ENCODE data around the gene CBLB.

Gene CBLB

GRCh38 chr3:105639131-105639530 lies 229.7 kb downstream of the CBLB start:
- H3K27me3 ChIP-seq (ENCODE audit: insufficient read depth, low read length) = no peaks in the 10 kb centered on the region
- H3K79me2 ChIP-seq (ENCODE audit: control insufficient read depth, insufficient read depth, low read length, unreplicated experiment) = no peaks in the 10 kb centered on the region
- no peak overlapping the region for H3K4me3 ChIP-seq (ENCODE audit: low read depth, low read length)
- no peak overlapping the region for H2AFZ ChIP-seq (ENCODE audit: low read length, unreplicated experiment)
- H3K4me1 ChIP-seq (ENCODE audit: control insufficient read depth, insufficient read depth, low read length, unreplicated experiment) = peaks cover 3% of the 10 kb centered on the region
- no peak overlapping the region for H3K27ac ChIP-seq (ENCODE audit: low read depth, low read length)
- no peaks in the 10 kb centered on the region for H3K36me3 ChIP-seq (ENCODE audit: insufficient read depth, low read length)

GRCh38 chr3:105634708-105635107 lies 234.1 kb downstream of the CBLB start:
- Histone ChIP-seq H3K4me1 (ENCODE audit: control insufficient read depth, insufficient read depth, low read length, unreplicated experiment) (no peaks in the 10 kb centered on the region), H3K4me3 (ENCODE audit: low read depth, low read length) (no peak overlapping the region), H3K36me3 (ENCODE audit: insufficient read depth, low read length) (no peaks in the 10 kb centered on the region), H3K27ac (ENCODE audit: low read depth, low read length) (no peak overlapping the region), H2AFZ (ENCODE audit: low read length, unreplicated experiment) (no peak overlapping the region), H3K79me2 (ENCODE audit: control insufficient read depth, insufficient read depth, low read length, unreplicated experiment) (no peaks in the 10 kb centered on the region), H3K27me3 (ENCODE audit: insufficient read depth, low read length) (no peaks in the 10 kb centered on the region)

GRCh38 chr3:105629718-105630117 lies 239.1 kb downstream of the CBLB start:
- no peak overlapping the region for H3K4me3 ChIP-seq (ENCODE audit: low read depth, low read length)
- H3K27me3 ChIP-seq (ENCODE audit: insufficient read depth, low read length) = no peaks in the 10 kb centered on the region
- no peak overlapping the region for H3K27ac ChIP-seq (ENCODE audit: low read depth, low read length)
- H3K36me3 ChIP-seq (ENCODE audit: insufficient read depth, low read length) = no peaks in the 10 kb centered on the region
- no peaks in the 10 kb centered on the region for H3K79me2 ChIP-seq (ENCODE audit: control insufficient read depth, insufficient read depth, low read length, unreplicated experiment)
- H3K4me1 ChIP-seq (ENCODE audit: control insufficient read depth, insufficient read depth, low read length, unreplicated experiment) = no peaks in the 10 kb centered on the region
- H2AFZ ChIP-seq (ENCODE audit: low read length, unreplicated experiment) = no peak overlapping the region

GRCh38 chr3:105626739-105627138 lies 242.1 kb downstream of the CBLB start:
- no peaks in the 10 kb centered on the region for H3K36me3 ChIP-seq (ENCODE audit: insufficient read depth, low read length)
- H3K27me3 ChIP-seq (ENCODE audit: insufficient read depth, low read length) = no peaks in the 10 kb centered on the region
- no peaks in the 10 kb centered on the region for H3K79me2 ChIP-seq (ENCODE audit: control insufficient read depth, insufficient read depth, low read length, unreplicated experiment)
- H3K4me3 ChIP-seq (ENCODE audit: low read depth, low read length) = no peak overlapping the region
- no peak overlapping the region for H3K27ac ChIP-seq (ENCODE audit: low read depth, low read length)
- no peak overlapping the region for H2AFZ ChIP-seq (ENCODE audit: low read length, unreplicated experiment)
- H3K4me1 ChIP-seq (ENCODE audit: control insufficient read depth, insufficient read depth, low read length, unreplicated experiment) = no peaks in the 10 kb centered on the region

- H3K27ac ChIP-seq (ENCODE audit: low read depth, low read length) = no peak overlapping the region
- H3K79me2 ChIP-seq (ENCODE audit: control insufficient read depth, insufficient read depth, low read length, unreplicated experiment) = no peaks in the 10 kb centered on the region
- H3K4me1 ChIP-seq (ENCODE audit: control insufficient read depth, insufficient read depth, low read length, unreplicated experiment) = no peaks in the 10 kb centered on the region
- no peaks in the 10 kb centered on the region for H3K36me3 ChIP-seq (ENCODE audit: insufficient read depth, low read length)
- H3K27me3 ChIP-seq (ENCODE audit: insufficient read depth, low read length) = no peaks in the 10 kb centered on the region
- H2AFZ ChIP-seq (ENCODE audit: low read length, unreplicated experiment) = no peak overlapping the region
- H3K4me3 ChIP-seq (ENCODE audit: low read depth, low read length) = no peak overlapping the region
Observed at GRCh38 chr3:105622169-105622568, 246.6 kb downstream of the CBLB start.

GRCh38 chr3:105620236-105620635 lies 248.6 kb downstream of the CBLB start:
- H3K36me3 ChIP-seq (ENCODE audit: insufficient read depth, low read length) = no peaks in the 10 kb centered on the region
- H3K4me1 ChIP-seq (ENCODE audit: control insufficient read depth, insufficient read depth, low read length, unreplicated experiment) = no peaks in the 10 kb centered on the region
- no peak overlapping the region for H3K4me3 ChIP-seq (ENCODE audit: low read depth, low read length)
- H3K27me3 ChIP-seq (ENCODE audit: insufficient read depth, low read length) = no peaks in the 10 kb centered on the region
- no peaks in the 10 kb centered on the region for H3K79me2 ChIP-seq (ENCODE audit: control insufficient read depth, insufficient read depth, low read length, unreplicated experiment)
- H3K27ac ChIP-seq (ENCODE audit: low read depth, low read length) = no peak overlapping the region
- H2AFZ ChIP-seq (ENCODE audit: low read length, unreplicated experiment) = no peak overlapping the region

- Histone ChIP-seq H3K27ac (ENCODE audit: low read depth, low read length) (no peak overlapping the region), H3K27me3 (ENCODE audit: insufficient read depth, low read length) (no peaks in the 10 kb centered on the region), H2AFZ (ENCODE audit: low read length, unreplicated experiment) (no peak overlapping the region), H3K79me2 (ENCODE audit: control insufficient read depth, insufficient read depth, low read length, unreplicated experiment) (no peaks in the 10 kb centered on the region), H3K4me3 (ENCODE audit: low read depth, low read length) (no peak overlapping the region), H3K36me3 (ENCODE audit: insufficient read depth, low read length) (no peaks in the 10 kb centered on the region), H3K4me1 (ENCODE audit: control insufficient read depth, insufficient read depth, low read length, unreplicated experiment) (no peaks in the 10 kb centered on the region)
Observed at GRCh38 chr3:105619651-105620050, 249.2 kb downstream of the CBLB start.

GRCh38 chr3:105618556-105618955 lies 250.3 kb downstream of the CBLB start:
- H3K79me2 ChIP-seq (ENCODE audit: control insufficient read depth, insufficient read depth, low read length, unreplicated experiment) = no peaks in the 10 kb centered on the region
- H3K4me1 ChIP-seq (ENCODE audit: control insufficient read depth, insufficient read depth, low read length, unreplicated experiment) = no peaks in the 10 kb centered on the region
- H3K4me3 ChIP-seq (ENCODE audit: low read depth, low read length) = no peak overlapping the region
- no peak overlapping the region for H3K27ac ChIP-seq (ENCODE audit: low read depth, low read length)
- no peaks in the 10 kb centered on the region for H3K36me3 ChIP-seq (ENCODE audit: insufficient read depth, low read length)
- H3K27me3 ChIP-seq (ENCODE audit: insufficient read depth, low read length) = no peaks in the 10 kb centered on the region
- H2AFZ ChIP-seq (ENCODE audit: low read length, unreplicated experiment) = no peak overlapping the region

- H3K27ac ChIP-seq (ENCODE audit: low read depth, low read length) = no peak overlapping the region
- H2AFZ ChIP-seq (ENCODE audit: low read length, unreplicated experiment) = no peak overlapping the region
- no peaks in the 10 kb centered on the region for H3K36me3 ChIP-seq (ENCODE audit: insufficient read depth, low read length)
- H3K27me3 ChIP-seq (ENCODE audit: insufficient read depth, low read length) = no peaks in the 10 kb centered on the region
- no peak overlapping the region for H3K4me3 ChIP-seq (ENCODE audit: low read depth, low read length)
- no peaks in the 10 kb centered on the region for H3K79me2 ChIP-seq (ENCODE audit: control insufficient read depth, insufficient read depth, low read length, unreplicated experiment)
- no peaks in the 10 kb centered on the region for H3K4me1 ChIP-seq (ENCODE audit: control insufficient read depth, insufficient read depth, low read length, unreplicated experiment)
Observed at GRCh38 chr3:105616374-105617121, 252.3 kb downstream of the CBLB start.

- Histone ChIP-seq H2AFZ (ENCODE audit: low read length, unreplicated experiment) (no peak overlapping the region), H3K4me3 (ENCODE audit: low read depth, low read length) (no peak overlapping the region), H3K79me2 (ENCODE audit: control insufficient read depth, insufficient read depth, low read length, unreplicated experiment) (no peaks in the 10 kb centered on the region), H3K27me3 (ENCODE audit: insufficient read depth, low read length) (no peaks in the 10 kb centered on the region), H3K36me3 (ENCODE audit: insufficient read depth, low read length) (no peaks in the 10 kb centered on the region), H3K27ac (ENCODE audit: low read depth, low read length) (no peak overlapping the region), H3K4me1 (ENCODE audit: control insufficient read depth, insufficient read depth, low read length, unreplicated experiment) (no peaks in the 10 kb centered on the region)
Observed at GRCh38 chr3:105615814-105616213, 253.0 kb downstream of the CBLB start.

- H3K4me3 ChIP-seq (ENCODE audit: low read depth, low read length) = no peak overlapping the region
- no peaks in the 10 kb centered on the region for H3K27me3 ChIP-seq (ENCODE audit: insufficient read depth, low read length)
Observed at GRCh38 chr3:105614288-105615030, 254.4 kb downstream of the CBLB start.

More at GRCh38 chr3:105614288-105615030, 254.4 kb downstream of the CBLB start:
- Histone ChIP-seq H3K79me2 (ENCODE audit: control insufficient read depth, insufficient read depth, low read length, unreplicated experiment) (no peaks in the 10 kb centered on the region), H3K36me3 (ENCODE audit: insufficient read depth, low read length) (no peaks in the 10 kb centered on the region), H2AFZ (ENCODE audit: low read length, unreplicated experiment) (no peak overlapping the region), H3K4me1 (ENCODE audit: control insufficient read depth, insufficient read depth, low read length, unreplicated experiment) (no peaks in the 10 kb centered on the region), H3K27ac (ENCODE audit: low read depth, low read length) (no peak overlapping the region)
